H1 (cell line): Measurements from ENCODE around the gene USP26. TPM values are rescaled to one million over a fixed set of nuclear protein-coding genes. Genes with fewer than 3 reads are reported as not detected.

Experiments
- CTCF ChIA-PET: fragments of 300-600 bp; sonication (Branson Sonifier 250); formaldehyde crosslinking; loops from one replicate; lab custom pipeline; 2021; ENCODE audit not compliant: partially characterized antibody; lab: Charles Lee
- POLR2A ChIA-PET: fragments of 300-600 bp; sonication (Branson Sonifier 250); formaldehyde crosslinking; loops from one replicate; lab custom pipeline; 2021; ENCODE audit warnings: inconsistent platforms; ENCODE audit not compliant: partially characterized antibody; lab: Charles Lee
- DNase-seq, 2 experiments: peaks; one replicate each; pipeline versions ENCODE4 v3.0.0 to v3.0.0-alpha.2; 2010 to 2022; ENCODE audit warnings: low spot score in 2 of 2, low read depth in 1 of 2, mixed read lengths in 1 of 2
- FAIRE-seq: peaks from 2 replicates; lab custom pipeline; 2011; peaks lifted over from hg19 to GRCh38; lab: Jason Lieb, UNC
- H2AFZ ChIP-seq: 2 replicates; pipeline ENCODE4 v1.8.1; 2012; ENCODE audit warnings: low read length, inconsistent platforms
- H2AK5ac ChIP-seq: 2 replicates; pipeline ENCODE4 v1.6.1; 2013; ENCODE audit warnings: low read depth, low read length
- H2BK120ac ChIP-seq: replicated peaks from 2 replicates; pipeline ENCODE3; 2013; ENCODE audit warnings: low read depth, low read length, inconsistent platforms
- H2BK12ac ChIP-seq: 2 replicates; pipeline ENCODE4 v1.6.1; 2013; ENCODE audit warnings: low read depth, low read length
- H2BK15ac ChIP-seq: 2 replicates; pipeline ENCODE4 v1.6.1; 2013; ENCODE audit warnings: low read length
- H2BK20ac ChIP-seq: 2 replicates; pipeline ENCODE4 v1.6.1; 2013; ENCODE audit warnings: low read length
- H2BK5ac ChIP-seq: 2 replicates; pipeline ENCODE4 v1.6.1; 2013; ENCODE audit warnings: low read depth, low read length
- H3K14ac ChIP-seq: 2 replicates; pipeline ENCODE4 v1.6.1; 2013; ENCODE audit warnings: inconsistent platforms; ENCODE audit not compliant: insufficient read length
- H3K18ac ChIP-seq: 2 replicates; pipeline ENCODE4 v1.6.1; 2013; ENCODE audit warnings: low read length; ENCODE audit errors: extremely low read depth
- H3K23ac ChIP-seq: 2 replicates; pipeline ENCODE4 v1.6.1; 2013; ENCODE audit warnings: inconsistent platforms; ENCODE audit not compliant: insufficient read length
- H3K23me2 ChIP-seq: 2 replicates; pipeline ENCODE4 v1.6.1; 2013; ENCODE audit warnings: low read depth, low read length
- H3K27ac ChIP-seq: 2 replicates; pipeline ENCODE4 v1.6.1; 2011; ENCODE audit warnings: low read depth, low read length, inconsistent platforms
- H3K27me3 ChIP-seq, 4 experiments: replicated peaks in 1 of 4; 1 replicate in 1 of 4; 2 replicates in 3 of 4; pipeline versions ENCODE4 v1.6.1 to v1.8.1; 2011 to 2013; ENCODE audit warnings: low read length in 3 of 4, mild to moderate bottlenecking in 3 of 4, inconsistent platforms in 2 of 4, mixed read lengths in 2 of 4, moderate library complexity in 1 of 4; ENCODE audit not compliant: control insufficient read depth in 3 of 4, insufficient read depth in 3 of 4; ENCODE audit errors: extremely low read depth in 1 of 4
- H3K36me3 ChIP-seq, 4 experiments: 2 replicates each; pipeline versions ENCODE4 v1.6.1 to v1.8.1; 2011 to 2013; ENCODE audit warnings: mild to moderate bottlenecking in 4 of 4, low read length in 3 of 4, moderate library complexity in 2 of 4, control low read depth in 1 of 4, inconsistent platforms in 1 of 4; ENCODE audit not compliant: insufficient read depth in 4 of 4, control insufficient read depth in 2 of 4
- H3K4ac ChIP-seq: replicated peaks from 2 replicates; pipeline ENCODE3; 2013; ENCODE audit warnings: low read length, low read depth, mixed read lengths, inconsistent platforms; ENCODE audit not compliant: insufficient read length
- H3K4me1 ChIP-seq, 4 experiments: replicated peaks in 1 of 4; 1 replicate in 1 of 4; 2 replicates in 3 of 4; pipeline versions ENCODE4 v1.6.1 to v1.8.1; 2011 to 2013; ENCODE audit warnings: low read length in 3 of 4, inconsistent platforms in 2 of 4, mixed read lengths in 1 of 4; ENCODE audit not compliant: insufficient read depth in 4 of 4, control insufficient read depth in 3 of 4
- H3K4me2 ChIP-seq, 2 experiments: 2 replicates each; pipeline versions ENCODE4 v1.6.1 to v1.8.1; 2011 to 2013; ENCODE audit warnings: low read depth in 2 of 2, low read length in 2 of 2, control low read depth in 1 of 2, inconsistent platforms in 1 of 2, mild to moderate bottlenecking in 1 of 2; ENCODE audit not compliant: insufficient read depth in 1 of 2
- H3K4me3 ChIP-seq, 4 experiments: fragments of 200-600, 300-600 bp in 1 of 4; sonication (generic), shearing (Covaris generic), sonication (Bioruptor Twin) in 1 of 4; 2 replicates each; pipeline versions ENCODE4 v1.5.1 to v1.8.1; 2011 to 2016; ENCODE audit warnings: low read length in 4 of 4, low read depth in 3 of 4, control low read depth in 2 of 4, inconsistent platforms in 2 of 4, mild to moderate bottlenecking in 2 of 4, mixed read lengths in 1 of 4, moderate library complexity in 1 of 4; ENCODE audit not compliant: insufficient read depth in 2 of 4; ENCODE audit errors: extremely low read depth in 1 of 4
- H3K56ac ChIP-seq: replicated peaks from 2 replicates; pipeline ENCODE3; 2013; ENCODE audit warnings: low read depth, mild to moderate bottlenecking, mixed read lengths, low read length, inconsistent platforms; ENCODE audit not compliant: insufficient read length
- H3K79me1 ChIP-seq: 2 replicates; pipeline ENCODE4 v1.6.1; 2013; ENCODE audit warnings: low read depth, low read length, control low read depth
- H3K79me2 ChIP-seq, 2 experiments: 2 replicates each; pipeline versions ENCODE4 v1.6.1 to v1.8.1; 2012 to 2013; ENCODE audit warnings: low read length in 2 of 2, mild to moderate bottlenecking in 2 of 2, inconsistent platforms in 1 of 2; ENCODE audit not compliant: insufficient read depth in 2 of 2, control insufficient read depth in 1 of 2
- H3K9ac ChIP-seq, 4 experiments: replicated peaks in 1 of 4; 1 replicate in 1 of 4; 2 replicates in 3 of 4; pipeline versions ENCODE4 v1.6.1 to v1.8.1; 2011 to 2013; ENCODE audit warnings: low read depth in 3 of 4, low read length in 3 of 4, control low read depth in 2 of 4, mild to moderate bottlenecking in 2 of 4, moderate library complexity in 2 of 4, inconsistent platforms in 1 of 4; ENCODE audit errors: extremely low read depth in 1 of 4
- H3K9me3 ChIP-seq, 2 experiments: 2 replicates each; pipeline versions ENCODE4 v1.6.1 to v1.8.1; 2012 to 2013; ENCODE audit warnings: mild to moderate bottlenecking in 2 of 2, moderate library complexity in 2 of 2, control low read depth in 1 of 2, inconsistent platforms in 1 of 2, low read depth in 1 of 2, low read length in 1 of 2, mixed read lengths in 1 of 2; ENCODE audit not compliant: insufficient read depth in 2 of 2
- H4K20me1 ChIP-seq, 2 experiments: replicated peaks in 1 of 2; 2 replicates each; pipeline versions ENCODE3 to v1.8.1; 2011 to 2013; ENCODE audit warnings: inconsistent platforms in 2 of 2, low read length in 2 of 2, mild to moderate bottlenecking in 1 of 2; ENCODE audit not compliant: insufficient read depth in 2 of 2, control insufficient read depth in 1 of 2
- H4K5ac ChIP-seq: 2 replicates; pipeline ENCODE4 v1.6.1; 2013; ENCODE audit warnings: low read length, low read depth, mixed read lengths, inconsistent platforms; ENCODE audit not compliant: insufficient read length
- H4K8ac ChIP-seq: 2 replicates; pipeline ENCODE4 v1.8.0; 2013; ENCODE audit warnings: mild to moderate bottlenecking, moderate library complexity, low read length, inconsistent platforms; ENCODE audit not compliant: insufficient read depth; ENCODE audit errors: extremely low read depth
- H4K91ac ChIP-seq: replicated peaks from 2 replicates; pipeline ENCODE3; 2013; ENCODE audit warnings: low read length, mixed read lengths, inconsistent platforms; ENCODE audit not compliant: insufficient read length
- BACH1 ChIP-seq: IDR thresholded peaks from 2 replicates; pipeline ENCODE4 v1.6.1; 2012; ENCODE audit warnings: low read length, improper control_type of control experiment
- BCL11A ChIP-seq, 2 experiments: IDR thresholded peaks; one replicate each; pipeline ENCODE4 v1.6.1; 2011; ENCODE audit warnings: low read depth in 2 of 2, low read length in 2 of 2, mild to moderate bottlenecking in 2 of 2
- CREB1 ChIP-seq: IDR thresholded peaks from 2 replicates; pipeline ENCODE4 v1.6.1; 2012; ENCODE audit warnings: inconsistent platforms
- EP300 ChIP-seq, 2 experiments: IDR thresholded peaks; 1 replicate in 1 of 2; 2 replicates in 1 of 2; pipeline ENCODE4 v1.6.1; 2011 to 2012; ENCODE audit warnings: low read depth in 2 of 2, low read length in 2 of 2, mild to moderate bottlenecking in 2 of 2, borderline replicate concordance in 1 of 2, inconsistent platforms in 1 of 2, moderate library complexity in 1 of 2
- KDM4A ChIP-seq: IDR thresholded peaks from one replicate; pipeline ENCODE4 v1.7.1; 2012; ENCODE audit warnings: low read depth, mild to moderate bottlenecking, moderate library complexity, low read length, inconsistent platforms; ENCODE audit not compliant: severe bottlenecking
- MAFK ChIP-seq: IDR thresholded peaks from 2 replicates; pipeline ENCODE4 v1.6.1; 2012; ENCODE audit warnings: low read depth, mild to moderate bottlenecking, improper control_type of control experiment, low read length
- RXRA ChIP-seq: IDR thresholded peaks from 2 replicates; pipeline ENCODE4 v1.6.1; 2011; ENCODE audit warnings: low read depth, mild to moderate bottlenecking, low read length, moderate library complexity; ENCODE audit not compliant: insufficient read depth
- SIN3A ChIP-seq, 2 experiments: IDR thresholded peaks in 1 of 2; conservative IDR thresholded peaks in 1 of 2; 2 replicates each; pipeline ENCODE4 v1.6.1; 2011 to 2012; ENCODE audit warnings: low read length in 2 of 2, improper control_type of control experiment in 1 of 2, low read depth in 1 of 2, mild to moderate bottlenecking in 1 of 2
- SP2 ChIP-seq: IDR thresholded peaks from 2 replicates; pipeline ENCODE4 v1.6.1; 2012; ENCODE audit warnings: mild to moderate bottlenecking, low read length, inconsistent platforms
- SRF ChIP-seq: IDR thresholded peaks from 2 replicates; pipeline ENCODE4 v1.6.1; 2011; ENCODE audit warnings: mild to moderate bottlenecking, low read depth, low read length, moderate library complexity
- TEAD4 ChIP-seq: IDR thresholded peaks from 2 replicates; pipeline ENCODE4 v1.6.1; 2012; ENCODE audit warnings: low read depth, low read length, inconsistent platforms, mixed read lengths
- YY1 ChIP-seq: IDR thresholded peaks from 2 replicates; pipeline ENCODE4 v1.6.1; 2011; ENCODE audit warnings: low read depth, mild to moderate bottlenecking, low read length
- polyA plus RNA-seq, 7 experiments: library from polyadenylated mRNA; depleted of rRNA in 3 of 7; stranded (reverse) in 5 of 7; unstranded in 2 of 7; fragments of >200 nt in 5 of 7; fragments of 200-250 nt in 2 of 7; gene quantifications; 1 replicate in 5 of 7; 2 replicates in 1 of 7; 4 replicates in 1 of 7; pipeline versions ENCODE4 v1.2.1 to v1.2.3, GENCODE V29; 2011 to 2013; ENCODE audit warnings: missing spikeins in 2 of 7, mixed read lengths in 2 of 7
- total RNA-seq: library from RNA; stranded (reverse); fragmentation: NEBNext Ultra II Directional; extraction: Animal tissue kit (Norgen Biotek cat#: 25700); gene quantifications from 2 replicates; pipeline ENCODE4 v1.2.1, GENCODE V29; 2021
- TF ChIP-seq, protein P1 (sequence below): IDR thresholded peaks from 2 replicates; pipeline ENCODE4 v1.6.1; 2011; ENCODE audit warnings: low read length, improper control_type of control experiment
- TF ChIP-seq, protein P2 (sequence below): IDR thresholded peaks from 2 replicates; pipeline ENCODE4 v1.6.1; 2012; ENCODE audit warnings: inconsistent platforms

The USP26 gene
- total and polyA plus RNA-seq, 2 of the 8 experiments (the other 6 are each of a cell fraction or from before 2014, with no cell fraction given): not detected

DNA sequence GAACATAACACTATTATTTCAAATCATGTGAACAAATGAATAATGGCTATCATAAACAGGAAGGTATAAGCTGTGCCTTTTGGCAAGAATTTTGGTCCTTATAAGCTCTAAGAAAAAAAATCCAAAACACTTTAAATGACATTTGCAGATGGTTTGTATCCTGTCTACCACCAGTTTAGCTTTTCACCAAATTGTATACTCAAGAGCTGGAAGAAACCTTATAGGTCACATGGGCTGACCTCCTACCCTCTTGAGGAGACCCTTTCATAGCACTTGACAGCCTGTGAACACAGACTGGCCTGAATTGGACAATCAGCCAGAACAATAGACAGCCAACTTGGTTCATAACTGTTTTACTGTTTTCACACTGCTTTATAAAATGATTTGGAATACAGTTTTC is 24.3 kb downstream of the USP26 start:
- Histone ChIP-seq H3K4me1 (no peaks in the 10 kb centered on the region), H3K9ac (no peak overlapping the region), H3K79me2 (no peaks in the 10 kb centered on the region), H3K4me2 (no peak overlapping the region), H4K91ac (no peak overlapping the region), H2BK120ac (no peak overlapping the region), H4K20me1 (no peaks in the 10 kb centered on the region), H3K36me3 (no peaks in the 10 kb centered on the region), H2BK12ac (no peak overlapping the region), H2BK5ac (no peak overlapping the region), H3K27me3 (no peaks in the 10 kb centered on the region), H2AK5ac (no peak overlapping the region), H3K18ac (no peak overlapping the region), H3K56ac (no peak overlapping the region), H2BK15ac (no peak overlapping the region), H4K5ac (no peak overlapping the region), H2AFZ (no peak overlapping the region), H3K4ac (no peak overlapping the region), H4K8ac (no peak overlapping the region), H3K23ac (no peak overlapping the region), H3K79me1 (no peaks in the 10 kb centered on the region), H2BK20ac (no peak overlapping the region), H3K14ac (no peak overlapping the region), H3K4me3 (no peak overlapping the region), H3K9me3 (no peaks in the 10 kb centered on the region), H3K27ac (no peak overlapping the region), H3K23me2 (no peaks in the 10 kb centered on the region)
- DNase-seq: no peak
- POLR2A ChIA-PET: no interaction called here
- CTCF ChIA-PET: no interaction called here
- FAIRE-seq: no peak
- TF ChIP-seq TEAD4 (no peak), KDM4A (no peak), EP300 (IDR thresholded peaks at IDR 0.05; ENCODE audit: borderline replicate concordance in 1 of 2, low read depth in 2 of 2, low read length in 2 of 2) (no peak), BACH1 (no peak), MAFK (no peak), SP2 (no peak), SRF (no peak), CREB1 (no peak), RXRA (no peak), YY1 (no peak), SIN3A (conservative IDR thresholded peaks at IDR 0.05 in 1 of 2, IDR thresholded peaks at IDR 0.05 in 1 of 2; ENCODE audit: low read depth in 1 of 2, low read length in 2 of 2) (no peak), BCL11A (IDR thresholded peaks at IDR 0.05; ENCODE audit: low read depth in 2 of 2, low read length in 2 of 2) (no peak)
- TF ChIP-seq, protein P1, sequence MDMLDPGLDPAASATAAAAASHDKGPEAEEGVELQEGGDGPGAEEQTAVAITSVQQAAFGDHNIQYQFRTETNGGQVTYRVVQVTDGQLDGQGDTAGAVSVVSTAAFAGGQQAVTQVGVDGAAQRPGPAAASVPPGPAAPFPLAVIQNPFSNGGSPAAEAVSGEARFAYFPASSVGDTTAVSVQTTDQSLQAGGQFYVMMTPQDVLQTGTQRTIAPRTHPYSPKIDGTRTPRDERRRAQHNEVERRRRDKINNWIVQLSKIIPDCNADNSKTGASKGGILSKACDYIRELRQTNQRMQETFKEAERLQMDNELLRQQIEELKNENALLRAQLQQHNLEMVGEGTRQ: no peak
- TF ChIP-seq, protein P2, sequence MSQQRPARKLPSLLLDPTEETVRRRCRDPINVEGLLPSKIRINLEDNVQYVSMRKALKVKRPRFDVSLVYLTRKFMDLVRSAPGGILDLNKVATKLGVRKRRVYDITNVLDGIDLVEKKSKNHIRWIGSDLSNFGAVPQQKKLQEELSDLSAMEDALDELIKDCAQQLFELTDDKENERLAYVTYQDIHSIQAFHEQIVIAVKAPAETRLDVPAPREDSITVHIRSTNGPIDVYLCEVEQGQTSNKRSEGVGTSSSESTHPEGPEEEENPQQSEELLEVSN: no peak
